ENCODE measurements around the gene MTR.

Gene MTR

DNA sequence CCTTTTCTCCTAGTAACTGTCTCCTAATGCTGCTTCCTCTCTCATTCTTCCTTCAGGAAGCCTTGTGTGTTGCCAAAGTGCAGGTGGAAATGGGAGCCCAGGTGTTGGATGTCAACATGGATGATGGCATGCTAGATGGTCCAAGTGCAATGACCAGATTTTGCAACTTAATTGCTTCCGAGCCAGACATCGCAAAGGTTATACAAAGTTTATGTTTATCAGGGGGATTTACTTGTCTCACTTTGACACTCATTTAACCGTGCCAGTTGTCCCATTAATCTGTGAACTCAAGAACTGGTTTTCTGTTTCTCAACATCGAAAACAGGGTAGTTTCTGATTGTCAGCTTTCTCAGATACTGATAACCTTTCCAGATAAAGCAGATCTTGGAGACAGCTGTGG is 40.4 kb downstream of the MTR start:
- FAIRE-seq: no peak
- DNase-seq (ENCODE audit: insufficient read length): no peak
- TF ChIP-seq POLR2A (IDR thresholded peaks at IDR 0.05; ENCODE audit: low read depth, low read length): no peak
- no peak for TF ChIP-seq POLR2AphosphoS5 (IDR thresholded peaks at IDR 0.05; ENCODE audit: low read depth, low read length)

DNA sequence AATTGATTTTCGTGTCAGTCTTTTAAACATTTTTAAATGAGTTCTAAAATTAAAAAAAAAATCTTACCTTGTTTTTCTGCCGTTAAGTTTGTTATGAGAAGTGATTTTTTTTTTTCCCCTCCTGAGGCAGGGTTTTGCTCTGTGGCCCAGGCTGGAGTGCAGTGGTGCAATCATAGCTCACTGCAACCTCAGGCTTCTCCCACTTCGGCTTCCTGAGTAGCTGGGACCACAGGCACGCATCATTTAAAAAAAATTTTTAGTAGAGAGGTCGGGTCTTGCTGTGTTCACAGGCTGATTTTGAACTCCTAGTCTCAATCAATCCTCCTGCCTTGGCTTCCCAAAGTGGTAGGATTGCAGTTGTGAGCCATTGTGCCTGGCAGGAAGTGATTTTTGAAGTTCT is 41.1 kb downstream of the MTR start:
- FAIRE-seq (no peak), DNase-seq (ENCODE audit: insufficient read length) (no peak)
- TF ChIP-seq POLR2A (IDR thresholded peaks at IDR 0.05; ENCODE audit: low read depth, low read length) (no peak), TAF1 (IDR thresholded peaks at IDR 0.05; ENCODE audit: borderline replicate concordance, low read depth, low read length) (no peak), POLR2AphosphoS5 (IDR thresholded peaks at IDR 0.05; ENCODE audit: low read depth, low read length) (no peak)

DNA sequence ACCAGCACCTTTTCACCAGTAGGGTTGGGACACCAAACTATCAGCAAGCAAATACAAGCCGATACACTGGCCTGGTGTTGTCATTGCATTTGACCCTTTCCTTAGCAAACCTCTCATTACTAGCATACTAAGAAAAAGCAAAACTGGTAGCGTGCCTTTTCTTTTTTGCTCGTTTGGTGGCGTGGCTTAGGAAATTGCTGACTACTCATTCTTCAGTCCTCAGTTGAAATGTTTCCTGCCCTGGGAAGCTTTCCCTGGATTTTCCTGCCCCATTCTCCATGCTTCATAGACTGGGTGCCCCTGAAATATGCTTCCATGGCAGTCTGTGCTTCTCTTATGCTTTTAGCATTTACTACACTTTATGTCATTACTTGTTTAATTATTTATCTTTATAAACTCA is 42.0 kb downstream of the MTR start:
- TF ChIP-seq POLR2AphosphoS5 (IDR thresholded peaks at IDR 0.05; ENCODE audit: low read depth, low read length) (no peak), POLR2A (IDR thresholded peaks at IDR 0.05; ENCODE audit: low read depth, low read length) (no peak), TAF1 (IDR thresholded peaks at IDR 0.05; ENCODE audit: borderline replicate concordance, low read depth, low read length) (no peak)
- DNase-seq (ENCODE audit: insufficient read length) (no peak), FAIRE-seq (no peak)

DNA sequence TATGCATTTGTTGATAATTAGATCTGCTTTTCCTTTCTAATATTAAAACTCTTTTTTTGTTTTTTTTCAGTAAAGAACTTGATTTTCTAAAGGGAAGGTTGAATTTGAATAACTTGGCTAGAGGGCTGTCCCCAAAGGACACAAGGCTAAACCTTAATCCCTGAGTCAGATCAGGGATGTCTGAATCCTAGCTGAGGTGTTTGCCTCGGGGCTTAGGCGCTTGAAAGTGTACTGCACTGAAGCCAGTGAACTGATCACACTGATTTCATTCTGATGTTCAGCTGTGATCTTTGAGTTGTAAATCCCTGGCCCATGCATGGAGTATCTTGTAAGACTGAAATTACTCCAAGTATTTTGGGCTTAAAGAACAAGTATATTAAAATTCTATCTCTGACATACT is 42.8 kb downstream of the MTR start:
- TF ChIP-seq POLR2A (IDR thresholded peaks at IDR 0.05; ENCODE audit: low read depth, low read length) (no peak), TAF1 (IDR thresholded peaks at IDR 0.05; ENCODE audit: borderline replicate concordance, low read depth, low read length) (no peak)
- no peak for FAIRE-seq
- DNase-seq (ENCODE audit: insufficient read length): no peak

DNA sequence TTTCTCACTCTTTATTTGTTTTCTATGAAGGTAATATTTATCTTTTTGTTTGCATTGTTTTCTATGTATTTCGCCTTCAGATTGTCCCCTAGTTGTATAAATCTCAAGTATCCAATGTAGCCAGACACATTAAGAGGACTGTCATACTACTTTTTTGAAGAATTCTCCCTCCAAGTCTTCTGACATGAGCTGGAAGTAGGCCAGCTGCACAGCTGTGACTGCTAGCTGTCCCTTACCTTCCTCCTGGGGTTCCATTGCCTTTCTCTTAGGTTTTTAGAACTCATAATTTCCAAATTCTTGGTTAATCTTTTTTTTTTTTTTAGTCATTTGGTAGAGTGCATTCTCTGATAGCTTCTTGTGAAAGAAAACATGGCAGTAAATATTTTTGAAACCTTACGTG is 46.2 kb downstream of the MTR start:
- no peak for FAIRE-seq
- TF ChIP-seq POLR2A (IDR thresholded peaks at IDR 0.05; ENCODE audit: low read depth, low read length): no peak
- no peak for TF ChIP-seq TAF1 (IDR thresholded peaks at IDR 0.05; ENCODE audit: borderline replicate concordance, low read depth, low read length)
- no peak for TF ChIP-seq POLR2AphosphoS5 (IDR thresholded peaks at IDR 0.05; ENCODE audit: low read depth, low read length)
- DNase-seq (ENCODE audit: insufficient read length): no peak

DNA sequence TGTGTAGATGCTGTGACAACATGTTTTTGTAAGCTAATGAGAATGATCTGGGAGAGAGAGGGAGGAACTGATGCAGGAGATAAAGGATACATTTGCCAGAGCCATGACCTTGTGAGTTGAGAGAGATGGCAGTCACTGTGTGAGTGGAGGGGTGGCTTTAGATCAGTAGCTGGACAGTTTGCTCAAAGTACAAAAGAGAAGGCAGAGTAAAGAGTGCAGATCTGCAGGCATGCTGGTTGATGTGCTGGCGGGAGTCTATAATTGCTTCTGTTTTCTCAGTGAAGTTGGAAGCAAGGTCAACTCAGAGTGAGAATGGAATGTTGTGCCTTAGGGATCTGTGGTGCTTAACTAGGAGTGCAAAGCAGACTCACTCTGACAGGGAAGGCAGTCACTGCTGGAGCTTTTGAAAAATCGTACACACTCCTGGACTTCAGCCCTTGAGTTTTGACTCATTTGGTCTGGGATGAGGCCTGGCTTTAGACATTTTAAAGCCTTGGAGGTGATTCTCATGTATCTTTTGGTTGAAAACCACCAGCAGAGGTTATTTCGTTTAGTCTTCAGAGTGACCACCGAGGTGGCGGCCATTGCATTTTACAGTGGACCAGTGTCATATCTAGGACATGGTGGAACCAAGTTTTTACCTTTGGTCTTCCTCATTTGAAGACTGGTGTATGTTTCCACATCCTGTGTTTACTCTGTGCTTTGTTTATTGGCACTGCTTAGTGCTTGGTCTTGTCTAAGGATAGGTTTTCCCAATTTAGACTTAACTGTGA is 49.6 kb downstream of the MTR start:
- TF ChIP-seq TAF1 (IDR thresholded peaks at IDR 0.05; ENCODE audit: borderline replicate concordance, low read depth, low read length): no peak
- TF ChIP-seq POLR2AphosphoS5 (IDR thresholded peaks at IDR 0.05; ENCODE audit: low read depth, low read length): no peak
- TF ChIP-seq POLR2A (IDR thresholded peaks at IDR 0.05; ENCODE audit: low read depth, low read length): no peak
- no peak for DNase-seq (ENCODE audit: insufficient read length)
- FAIRE-seq: no peak

DNA sequence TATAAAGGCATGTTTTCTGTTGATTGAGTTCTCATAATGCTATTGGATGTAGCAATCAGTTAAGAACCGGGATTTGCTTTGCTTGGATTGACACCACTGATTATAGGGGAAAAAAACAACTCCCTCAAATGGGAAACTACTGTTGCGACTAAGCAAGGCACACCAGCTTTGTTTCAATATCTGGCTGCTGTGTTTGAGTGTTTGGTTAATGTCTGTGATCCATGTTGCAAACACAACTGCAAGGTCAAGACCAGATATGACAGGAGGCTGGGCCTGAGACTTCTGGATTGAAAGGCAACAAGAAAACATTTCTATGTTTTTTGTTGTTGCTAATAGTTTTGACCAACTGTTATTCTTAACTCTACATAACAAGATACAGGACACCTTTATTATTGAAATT is 50.7 kb downstream of the MTR start:
- DNase-seq (ENCODE audit: insufficient read length): no peak
- no peak for TF ChIP-seq POLR2A (IDR thresholded peaks at IDR 0.05; ENCODE audit: low read depth, low read length)
- no peak for TF ChIP-seq POLR2AphosphoS5 (IDR thresholded peaks at IDR 0.05; ENCODE audit: low read depth, low read length)
- no peak for TF ChIP-seq TAF1 (IDR thresholded peaks at IDR 0.05; ENCODE audit: borderline replicate concordance, low read depth, low read length)
- FAIRE-seq: no peak

DNA sequence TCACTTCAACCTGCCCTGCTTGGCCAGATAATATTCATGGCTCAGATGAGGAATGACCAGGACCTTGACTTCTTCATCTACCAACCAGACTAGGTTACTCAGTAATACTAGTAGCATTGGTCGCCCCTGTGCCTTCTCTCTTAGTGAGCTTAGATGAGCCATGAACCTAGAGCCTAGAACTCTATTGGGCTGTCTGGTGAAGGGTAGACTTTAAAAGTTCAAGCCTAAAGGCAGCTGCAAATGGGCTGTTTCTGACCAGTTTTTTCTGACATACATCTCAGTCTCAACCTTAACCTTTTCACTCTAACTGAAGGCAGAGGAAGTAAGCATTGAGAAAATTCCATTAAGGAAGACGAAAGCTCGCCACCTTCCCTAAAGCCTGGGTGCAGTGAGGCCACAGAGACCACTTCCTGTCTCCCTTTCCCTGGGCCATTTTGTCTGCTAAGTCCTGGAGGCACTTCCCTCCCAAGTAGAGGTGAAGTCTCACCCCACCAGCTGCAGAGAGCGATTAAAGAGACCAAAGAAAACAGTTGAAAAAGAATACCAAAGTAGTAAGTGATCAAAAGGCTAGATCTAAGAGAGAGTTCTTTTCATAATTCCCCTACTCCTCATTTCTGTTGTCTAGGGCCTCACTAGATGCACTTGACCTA is 53.3 kb downstream of the MTR start:
- FAIRE-seq: no peak
- TF ChIP-seq POLR2AphosphoS5 (IDR thresholded peaks at IDR 0.05; ENCODE audit: low read depth, low read length) (no peak), POLR2A (IDR thresholded peaks at IDR 0.05; ENCODE audit: low read depth, low read length) (no peak), TAF1 (IDR thresholded peaks at IDR 0.05; ENCODE audit: borderline replicate concordance, low read depth, low read length) (no peak)
- no peak for DNase-seq (ENCODE audit: insufficient read length)

DNA sequence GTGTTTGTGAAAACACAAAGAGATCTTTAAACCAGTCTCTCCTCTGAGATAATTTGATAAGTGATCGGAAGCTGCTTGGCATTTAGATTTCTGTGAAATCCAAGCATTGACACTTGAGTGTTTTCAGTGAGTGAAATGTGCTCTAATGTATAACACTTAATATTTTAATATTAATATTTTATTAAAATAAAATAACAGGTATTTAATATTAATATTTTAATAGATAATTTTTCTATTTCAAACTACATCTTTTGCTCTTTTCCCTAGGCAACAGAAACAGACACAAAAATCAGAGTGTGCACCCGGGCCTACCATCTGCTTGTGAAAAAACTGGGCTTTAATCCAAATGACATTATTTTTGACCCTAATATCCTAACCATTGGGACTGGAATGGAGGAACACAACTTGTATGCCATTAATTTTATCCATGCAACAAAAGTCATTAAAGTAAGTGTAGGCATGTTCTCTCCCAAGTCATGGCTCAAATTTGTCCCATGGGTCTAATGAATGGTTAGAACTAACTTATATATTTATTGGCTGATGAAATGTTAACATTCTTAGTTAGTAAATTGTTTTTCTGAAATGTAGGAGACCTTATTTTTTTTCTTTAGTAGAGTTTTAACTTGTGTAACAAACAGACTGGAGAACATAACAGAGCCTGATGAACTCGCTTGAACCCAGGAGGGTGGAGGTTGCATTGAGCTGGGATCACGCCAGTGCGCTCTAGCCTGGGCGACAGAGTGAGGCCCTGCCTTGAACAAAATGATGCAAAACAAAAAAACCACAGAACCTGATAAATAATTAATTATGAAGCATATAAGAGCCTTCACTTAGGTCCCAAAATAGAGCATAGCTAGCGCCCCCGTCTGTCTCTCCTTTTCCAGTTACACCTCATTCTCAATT is 55.2 kb downstream of the MTR start:
- TF ChIP-seq POLR2A (IDR thresholded peaks at IDR 0.05; ENCODE audit: low read depth, low read length) (no peak), POLR2AphosphoS5 (IDR thresholded peaks at IDR 0.05; ENCODE audit: low read depth, low read length) (no peak), TAF1 (IDR thresholded peaks at IDR 0.05; ENCODE audit: borderline replicate concordance, low read depth, low read length) (no peak)
- FAIRE-seq (no peak), DNase-seq (ENCODE audit: insufficient read length) (no peak)

DNA sequence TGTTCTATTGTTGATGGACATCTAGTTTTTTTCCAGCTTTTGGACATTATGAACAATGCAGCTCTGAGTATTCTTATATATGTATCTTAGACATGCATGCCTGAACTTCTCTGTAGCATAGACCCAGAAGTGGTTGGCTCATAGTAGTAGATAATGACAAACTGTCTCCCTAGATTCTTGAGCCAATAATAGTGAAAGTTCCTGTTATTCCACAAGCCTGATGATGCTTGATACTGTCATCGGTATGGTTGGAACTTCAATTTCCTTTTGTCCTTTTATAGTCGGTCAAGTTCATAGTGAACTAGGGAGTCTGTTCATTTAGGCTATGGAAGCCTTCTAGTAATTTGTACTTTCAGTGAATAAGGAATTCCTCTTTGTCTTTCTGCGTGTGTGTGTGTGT is 56.8 kb downstream of the MTR start:
- DNase-seq (ENCODE audit: insufficient read length) (no peak), FAIRE-seq (no peak)
- TF ChIP-seq POLR2A (IDR thresholded peaks at IDR 0.05; ENCODE audit: low read depth, low read length): no peak
- TF ChIP-seq POLR2AphosphoS5 (IDR thresholded peaks at IDR 0.05; ENCODE audit: low read depth, low read length): no peak
- TF ChIP-seq TAF1 (IDR thresholded peaks at IDR 0.05; ENCODE audit: borderline replicate concordance, low read depth, low read length): no peak

DNA sequence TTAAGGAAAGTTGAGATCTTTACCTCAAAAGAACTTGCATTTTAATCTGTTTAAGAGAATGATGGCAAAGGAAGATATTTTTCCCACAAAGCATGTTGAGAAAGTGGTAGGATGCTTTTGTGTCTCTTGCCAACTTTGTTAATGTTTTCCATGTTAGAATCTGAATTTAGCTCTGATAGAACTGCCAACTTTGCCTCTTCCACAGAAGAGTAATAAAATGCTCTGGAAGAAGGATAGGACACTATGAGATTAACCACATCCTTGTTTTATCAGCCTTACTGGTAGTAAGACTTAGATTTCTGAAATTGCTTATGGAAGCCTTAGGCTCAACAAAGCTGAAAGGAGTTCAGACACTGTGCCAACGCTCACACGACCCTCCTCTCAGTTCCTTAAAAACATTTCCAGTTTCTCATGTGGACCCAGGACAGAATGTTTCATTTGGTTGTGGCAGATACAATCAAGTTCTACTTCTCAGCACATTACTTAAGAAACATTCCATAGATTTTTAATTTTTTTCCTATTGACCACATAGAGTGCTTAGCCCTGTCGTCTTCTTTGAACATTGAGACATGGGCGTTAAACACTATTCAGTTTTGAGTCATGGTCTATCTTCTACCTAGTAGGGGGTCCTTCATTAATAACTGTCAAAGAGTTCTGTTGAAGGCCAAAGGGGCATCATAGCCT is 59.0 kb downstream of the MTR start:
- TF ChIP-seq TAF1 (IDR thresholded peaks at IDR 0.05; ENCODE audit: borderline replicate concordance, low read depth, low read length): no peak
- FAIRE-seq: no peak
- no peak for DNase-seq (ENCODE audit: insufficient read length)

Data from GM12892 (cell line).